Measurements from ENCODE around the gene ARID5A. TPM values are rescaled to one million over a fixed set of nuclear protein-coding genes. Genes with fewer than 3 reads are reported as not detected.

Gene ARID5A, protein sequence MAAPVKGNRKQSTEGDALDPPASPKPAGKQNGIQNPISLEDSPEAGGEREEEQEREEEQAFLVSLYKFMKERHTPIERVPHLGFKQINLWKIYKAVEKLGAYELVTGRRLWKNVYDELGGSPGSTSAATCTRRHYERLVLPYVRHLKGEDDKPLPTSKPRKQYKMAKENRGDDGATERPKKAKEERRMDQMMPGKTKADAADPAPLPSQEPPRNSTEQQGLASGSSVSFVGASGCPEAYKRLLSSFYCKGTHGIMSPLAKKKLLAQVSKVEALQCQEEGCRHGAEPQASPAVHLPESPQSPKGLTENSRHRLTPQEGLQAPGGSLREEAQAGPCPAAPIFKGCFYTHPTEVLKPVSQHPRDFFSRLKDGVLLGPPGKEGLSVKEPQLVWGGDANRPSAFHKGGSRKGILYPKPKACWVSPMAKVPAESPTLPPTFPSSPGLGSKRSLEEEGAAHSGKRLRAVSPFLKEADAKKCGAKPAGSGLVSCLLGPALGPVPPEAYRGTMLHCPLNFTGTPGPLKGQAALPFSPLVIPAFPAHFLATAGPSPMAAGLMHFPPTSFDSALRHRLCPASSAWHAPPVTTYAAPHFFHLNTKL
- 100 to 1,000 TPM in 3 of 5 experiments, 10 to 100 TPM in 2; 82.4 to 182 (median 113) TPM for total RNA-seq
- polyA plus RNA-seq: 100 to 1,000 TPM in 1 of 2 donors, 10 to 100 TPM in 1; 52.2 to 111 TPM
- 286 reads per million, percentile 96 among the genes with 10 or more reads in this experiment for total RNA-seq

DNA sequence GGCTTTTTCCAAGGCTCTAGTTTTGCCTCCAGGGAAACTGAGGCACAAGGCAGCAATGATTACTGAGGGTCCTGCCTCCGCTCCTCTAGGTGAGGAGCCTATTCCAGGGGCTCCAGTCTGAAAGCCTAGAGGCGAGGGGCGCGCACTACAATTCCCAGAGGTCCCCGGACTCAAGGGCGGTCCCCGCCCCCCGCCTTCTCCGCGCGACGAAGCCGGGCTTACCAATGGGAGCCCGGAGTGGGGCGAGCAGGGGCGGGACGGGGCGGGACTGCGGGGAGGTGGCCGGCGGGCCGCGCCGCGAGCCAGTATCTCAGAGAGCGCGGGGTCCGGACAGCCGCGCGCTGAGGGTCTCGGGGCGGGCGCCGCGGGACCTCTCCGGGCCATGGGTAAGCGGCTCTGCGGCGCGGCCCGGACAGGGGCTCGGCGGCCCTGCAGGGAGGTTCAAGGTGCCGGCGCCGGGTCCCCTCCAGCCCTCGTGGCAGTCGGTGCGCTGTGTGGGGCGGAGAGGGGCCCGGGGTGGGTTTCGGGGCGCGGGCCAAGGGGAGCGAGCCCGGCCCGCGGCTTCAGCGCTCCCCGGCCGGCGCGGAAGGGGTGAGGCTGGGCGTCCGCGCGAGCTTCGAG is at the start of gene ARID5A:
Gene ARID5A, plus strand, starts transcription at position 308 of the 621 bp plus-strand sequence. Its CDS starts 75 bp downstream, at position 383.
- DNase-seq (peak; percentile 82 to 93 (median 88)), ATAC-seq (peak; percentile 70)
- Mint-ChIP-seq H3K4me1 (peaks cover 37 to 74% (median 50%) of the 10 kb centered on the region in 7 donors), H3K27me3 (no peaks in the 10 kb centered on the region), H3K9me3 (peaks cover 0 to 9% (median 0%) of the 10 kb centered on the region in 11 donors), H3K4me3 (peak within 1 kb of the TSS; percentile 91 to 98 (median 96)), H3K36me3 (peaks cover 0 to 21% (median 2%) of the 10 kb centered on the region in 5 donors), H3K27ac (peak within 1 kb of the TSS; percentile 97 to 100 (median 99))
- intact Hi-C loops (cut with micrococcal nuclease): loop anchor here (1.0 to 10.0 kb wide), 13 partner anchors 8 to 1512 kb away; partner anchors contain the start of genes CIAO1 (in 2 of the 2), CNNM4 (in 2 of the 2), ANKRD36 (in 1 of the 2) and ANKRD39 (in 1 of the 2)
- POLR2A ChIA-PET: interaction anchor here (0.6 to 17.2 kb wide), 17 partner anchors 8 to 424 kb away, joined by 3 to 241 read pairs (median 5); partner anchors contain the start of genes KANSL3 and SNRNP200
- Histone ChIP-seq H3K4me3 (ENCODE audit: low read length) (peak within 1 kb of the TSS; percentile 84), H3K27ac (ENCODE audit: low read depth, low read length) (peak within 1 kb of the TSS; percentile 99), H3K9me3 (ENCODE audit: control insufficient read depth in 2 of 3, low read length in 3 of 3) (no peaks in the 10 kb centered on the region), H3K36me3 (ENCODE audit: control insufficient read depth in 2 of 3, insufficient read depth in 3 of 3, low read length in 3 of 3) (peaks cover 0 to 21% (median 0%) of the 10 kb centered on the region in 3 experiments), H3K27me3 (ENCODE audit: control insufficient read depth in 2 of 2, insufficient read depth in 2 of 2, low read length in 2 of 2) (no peaks in the 10 kb centered on the region), H3K4me1 (ENCODE audit: control insufficient read depth in 2 of 2, insufficient read depth in 2 of 2, low read length in 2 of 2) (peaks cover 39 to 41% of the 10 kb centered on the region in 2 donors)
- CTCF ChIA-PET: interaction anchor here (1.0 to 1.1 kb wide), 2 partner anchors 10 kb away, joined by 3 read pairs; no protein-coding TSS in a partner anchor

DNA sequence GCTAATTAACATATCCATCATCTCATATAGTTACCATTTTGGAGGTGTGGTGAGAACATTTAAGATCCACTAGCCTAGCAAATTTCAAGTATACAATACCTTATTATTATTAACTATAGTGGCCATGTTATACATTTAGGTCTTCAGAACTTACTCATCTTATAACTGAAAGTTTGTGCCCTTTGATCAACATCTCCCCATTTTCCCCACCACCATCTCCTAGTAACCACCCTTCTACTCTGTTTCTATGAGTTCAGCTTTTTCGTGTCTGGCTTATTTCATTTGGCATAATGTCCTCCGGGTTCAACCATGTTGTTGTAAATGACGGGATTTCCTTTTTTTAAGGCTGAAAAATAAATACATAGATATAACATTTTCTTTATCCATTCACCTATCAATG is 47.3 kb upstream of the ARID5A start:
- Histone ChIP-seq H3K36me3 (ENCODE audit: control insufficient read depth in 2 of 3, insufficient read depth in 3 of 3, low read length in 3 of 3) (no peaks in the 10 kb centered on the region), H3K27me3 (ENCODE audit: control insufficient read depth in 2 of 2, insufficient read depth in 2 of 2, low read length in 2 of 2) (no peaks in the 10 kb centered on the region), H3K4me3 (ENCODE audit: low read length) (no peak overlapping the region), H3K9me3 (ENCODE audit: control insufficient read depth in 2 of 3, low read length in 3 of 3) (peaks cover 0 to 1% (median 0%) of the 10 kb centered on the region in 3 experiments), H3K4me1 (ENCODE audit: control insufficient read depth in 2 of 2, insufficient read depth in 2 of 2, low read length in 2 of 2) (peaks cover 6 to 14% of the 10 kb centered on the region in 2 donors), H3K27ac (ENCODE audit: low read depth, low read length) (no peak overlapping the region)
- ATAC-seq (no peak), DNase-seq (no peak)
- peaks cover 0 to 15% (median 4%) of the 10 kb centered on the region in 11 donors for H3K9me3 Mint-ChIP-seq
- no peaks in the 10 kb centered on the region for H3K27me3 Mint-ChIP-seq
- H3K4me1 Mint-ChIP-seq: peaks cover 11 to 72% (median 29%) of the 10 kb centered on the region in 7 donors
- intact Hi-C loops (cut with micrococcal nuclease): loop anchor here in 1 of 2 donors (5.0 kb wide), 1 partner anchor 82 kb away; no protein-coding TSS in a partner anchor
- POLR2A ChIA-PET: interaction anchor here (1.6 kb wide), 1 partner anchor 50 kb away, joined by 5 read pairs; no protein-coding TSS in a partner anchor
- H3K27ac Mint-ChIP-seq: peak overlapping the region in 1 of 9 donors; percentile 45
- H3K4me3 Mint-ChIP-seq: no peak overlapping the region
- peaks cover 0 to 28% (median 0%) of the 10 kb centered on the region in 5 donors for H3K36me3 Mint-ChIP-seq
- CTCF ChIA-PET: no interaction called here

DNA sequence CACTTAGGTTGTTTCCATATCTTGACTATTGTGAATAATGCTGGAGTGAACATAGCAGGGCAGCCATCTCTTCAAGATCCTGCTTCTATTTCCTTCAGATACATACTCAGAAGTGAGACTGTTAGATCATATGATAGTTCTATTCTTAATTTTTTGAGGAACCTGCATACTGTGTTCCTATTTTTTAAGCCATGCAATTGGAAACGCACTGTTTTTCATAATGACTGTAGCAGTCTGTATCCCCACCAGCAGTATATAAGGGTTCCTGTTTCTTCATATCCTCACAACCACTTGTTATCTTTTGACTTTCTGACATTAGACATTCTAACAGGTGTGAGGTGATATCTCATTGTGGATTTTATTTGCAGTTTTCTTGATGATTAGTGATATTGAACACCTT is 46.9 kb upstream of the ARID5A start:
- H3K9me3 ChIP-seq (ENCODE audit: control insufficient read depth in 2 of 3, low read length in 3 of 3): peaks cover 0 to 5% (median 0%) of the 10 kb centered on the region in 3 experiments
- ChIA-PET CTCF (no interaction called here), POLR2A (interaction anchor here (0.5 to 1.6 kb wide), 2 partner anchors 49 to 184 kb away, joined by 3 to 5 read pairs; no protein-coding TSS in a partner anchor)
- no peak overlapping the region for H3K27ac ChIP-seq (ENCODE audit: low read depth, low read length)
- H3K36me3 Mint-ChIP-seq: peaks cover 0 to 30% (median 0%) of the 10 kb centered on the region in 5 donors
- no peak overlapping the region for H3K4me3 ChIP-seq (ENCODE audit: low read length)
- H3K4me1 Mint-ChIP-seq: peaks cover 11 to 68% (median 26%) of the 10 kb centered on the region in 7 donors
- no peaks in the 10 kb centered on the region for H3K36me3 ChIP-seq (ENCODE audit: control insufficient read depth in 2 of 3, insufficient read depth in 3 of 3, low read length in 3 of 3)
- H3K4me3 Mint-ChIP-seq: no peak overlapping the region
- DNase-seq (no peak), ATAC-seq (peak; percentile 33)
- peaks cover 0 to 17% (median 6%) of the 10 kb centered on the region in 11 donors for H3K9me3 Mint-ChIP-seq
- H3K4me1 ChIP-seq (ENCODE audit: control insufficient read depth in 2 of 2, insufficient read depth in 2 of 2, low read length in 2 of 2): peaks cover 6 to 14% of the 10 kb centered on the region in 2 donors
- H3K27me3 Mint-ChIP-seq: no peaks in the 10 kb centered on the region
- intact Hi-C loops (cut with micrococcal nuclease): loop anchor here in 1 of 2 donors (5.0 kb wide), 1 partner anchor 82 kb away; no protein-coding TSS in a partner anchor
- H3K27ac Mint-ChIP-seq: peak overlapping the region in 1 of 9 donors; percentile 45
- H3K27me3 ChIP-seq (ENCODE audit: control insufficient read depth in 2 of 2, insufficient read depth in 2 of 2, low read length in 2 of 2): no peaks in the 10 kb centered on the region

DNA sequence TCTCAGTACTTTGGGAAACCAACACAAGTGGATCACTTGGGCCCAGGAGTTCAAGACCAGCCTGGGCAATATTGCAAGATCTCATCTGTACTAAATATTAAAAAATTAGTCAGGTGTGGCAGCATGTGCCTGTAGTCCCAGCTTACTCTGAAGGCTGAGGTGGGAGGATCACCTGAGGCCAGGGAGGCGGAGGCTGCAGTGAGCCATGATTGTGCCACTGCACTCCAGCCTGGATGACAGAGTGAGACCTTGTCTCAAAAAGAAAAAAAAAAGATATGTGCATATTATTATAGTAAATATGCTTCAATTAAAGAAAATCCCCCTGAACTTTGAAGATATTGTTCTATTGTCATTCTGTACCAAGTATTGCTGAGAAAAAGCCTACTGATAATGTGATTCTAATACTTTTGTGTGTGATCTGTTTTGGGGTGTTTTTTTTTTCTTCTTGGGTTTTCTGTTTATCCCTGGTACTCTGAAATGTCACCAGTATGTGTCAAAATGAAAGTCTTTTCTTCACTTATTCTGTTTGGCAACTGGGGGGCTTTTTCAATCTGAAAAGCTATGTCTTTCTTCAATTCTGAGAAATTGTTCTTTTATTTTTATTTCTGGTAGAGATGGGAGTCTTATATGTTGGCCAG is 44.6 kb upstream of the ARID5A start:
- Histone ChIP-seq H3K9me3 (ENCODE audit: control insufficient read depth in 2 of 3, low read length in 3 of 3) (peaks cover 0 to 13% (median 0%) of the 10 kb centered on the region in 3 experiments), H3K4me1 (ENCODE audit: control insufficient read depth in 2 of 2, insufficient read depth in 2 of 2, low read length in 2 of 2) (peaks cover 0 to 2% of the 10 kb centered on the region in 2 donors), H3K27ac (ENCODE audit: low read depth, low read length) (no peak overlapping the region), H3K36me3 (ENCODE audit: control insufficient read depth in 2 of 3, insufficient read depth in 3 of 3, low read length in 3 of 3) (no peaks in the 10 kb centered on the region), H3K4me3 (ENCODE audit: low read length) (no peak overlapping the region), H3K27me3 (ENCODE audit: control insufficient read depth in 2 of 2, insufficient read depth in 2 of 2, low read length in 2 of 2) (no peaks in the 10 kb centered on the region)
- no peak for DNase-seq
- no peaks in the 10 kb centered on the region for H3K27me3 Mint-ChIP-seq
- intact Hi-C loops (cut with micrococcal nuclease): no loop called here
- peak overlapping the region in 1 of 10 donors; percentile 54 for H3K4me3 Mint-ChIP-seq
- peaks cover 0 to 39% (median 4%) of the 10 kb centered on the region in 5 donors for H3K36me3 Mint-ChIP-seq
- POLR2A ChIA-PET: no interaction called here
- CTCF ChIA-PET: interaction anchor here (0.5 kb wide), 1 partner anchor 19 kb away, joined by 3 read pairs; no protein-coding TSS in a partner anchor
- peak overlapping the region in 1 of 9 donors; percentile 75 for H3K27ac Mint-ChIP-seq
- H3K4me1 Mint-ChIP-seq: peaks cover 0 to 51% (median 4%) of the 10 kb centered on the region in 7 donors
- ATAC-seq: no peak
- H3K9me3 Mint-ChIP-seq: peaks cover 4 to 30% (median 17%) of the 10 kb centered on the region in 11 donors

DNA sequence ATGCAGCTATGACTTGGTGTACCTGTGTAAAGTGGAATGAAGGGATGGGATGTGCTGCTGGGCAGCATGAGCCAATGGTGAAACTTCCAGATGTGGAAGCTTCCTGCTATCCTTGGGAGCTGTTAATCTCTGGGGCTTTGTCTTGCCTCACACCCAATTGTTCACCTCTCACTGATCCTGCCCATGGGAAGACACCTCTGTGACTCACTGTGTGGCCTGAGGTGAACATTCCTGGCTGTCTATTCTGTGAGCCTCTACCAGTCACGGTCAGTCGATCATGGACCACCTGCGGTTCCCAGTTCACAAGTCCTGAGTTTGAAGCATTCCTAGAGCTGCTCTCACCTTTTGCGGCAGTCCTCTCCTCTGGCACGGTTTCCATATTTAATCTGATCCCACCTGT is 43.5 kb upstream of the ARID5A start:
- Mint-ChIP-seq H3K4me3 (no peak overlapping the region), H3K9me3 (peaks cover 4 to 30% (median 17%) of the 10 kb centered on the region in 11 donors), H3K4me1 (peaks cover 0 to 51% (median 0%) of the 10 kb centered on the region in 7 donors), H3K36me3 (peaks cover 0 to 35% (median 4%) of the 10 kb centered on the region in 5 donors), H3K27me3 (no peaks in the 10 kb centered on the region), H3K27ac (no peak overlapping the region)
- intact Hi-C loops (cut with micrococcal nuclease): no loop called here
- ChIA-PET CTCF (interaction anchor here (0.7 kb wide), 1 partner anchor 15 kb away, joined by 3 read pairs; no protein-coding TSS in a partner anchor), POLR2A (no interaction called here)
- DNase-seq (no peak), ATAC-seq (no peak)
- Histone ChIP-seq H3K4me3 (ENCODE audit: low read length) (no peak overlapping the region), H3K4me1 (ENCODE audit: control insufficient read depth in 2 of 2, insufficient read depth in 2 of 2, low read length in 2 of 2) (no peaks in the 10 kb centered on the region), H3K9me3 (ENCODE audit: control insufficient read depth in 2 of 3, low read length in 3 of 3) (peaks cover 0 to 13% (median 0%) of the 10 kb centered on the region in 3 experiments), H3K27ac (ENCODE audit: low read depth, low read length) (no peak overlapping the region), H3K36me3 (ENCODE audit: control insufficient read depth in 2 of 3, insufficient read depth in 3 of 3, low read length in 3 of 3) (no peaks in the 10 kb centered on the region), H3K27me3 (ENCODE audit: control insufficient read depth in 2 of 2, insufficient read depth in 2 of 2, low read length in 2 of 2) (no peaks in the 10 kb centered on the region)

All from naive thymus-derived CD4-positive, alpha-beta T cell (primary cell).